Posterior vena cava (tissue), 2 donors: ENCODE data around the gene RPL38. TPM values are rescaled to one million over a fixed set of nuclear protein-coding genes. Genes with fewer than 3 reads are reported as not detected.

Source experiments
- DNase-seq: peaks from one replicate; pipeline ENCODE4 v3.0.0-alpha.2; 2020; ENCODE audit warnings: low spot score
- intact Hi-C, 2 donors: fragments of 100-400 bp; cut with DNase I; formaldehyde crosslinking; loops; one replicate each; pipeline versions ENCODE4 v1.14.1 to v1.14.2; 2022 to 2023
- total RNA-seq, 2 donors: library from RNA; stranded (reverse); fragmentation: NEBNext Ultra II Directional; extraction: Animal tissue kit (Norgen Biotek cat#: 25700); gene quantifications; one replicate each; pipeline ENCODE4 v1.2.1, GENCODE V29; 2021
- donor health status: DM: yes; HTN: yes; CAD: no.
- donor health status: DM: yes; HTN: yes; CAD: no.

Gene RPL38
- total RNA-seq, 2 donors from 2014 or later: 560 to 702 TPM

DNA sequence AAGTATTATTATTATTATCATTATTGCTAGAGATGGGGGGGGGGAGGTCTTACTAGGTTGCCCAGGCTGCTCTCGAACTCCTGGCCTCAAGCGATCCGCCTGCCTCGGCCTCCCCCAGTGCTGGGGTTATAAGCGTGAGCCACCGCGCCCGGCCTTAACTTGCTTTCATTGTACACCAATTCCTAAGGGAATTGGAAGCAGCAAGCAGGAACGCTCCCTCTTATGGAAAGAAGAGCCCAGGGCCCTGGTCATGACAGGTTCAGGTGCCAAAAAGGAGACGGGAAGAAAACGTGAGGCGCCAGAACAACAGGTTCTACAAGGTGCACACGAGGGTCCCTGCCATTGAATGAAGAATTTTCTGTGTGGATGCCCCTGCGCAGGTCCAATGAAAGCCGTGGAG, 540 bp upstream of the RPL38 start:
- no peak for DNase-seq
- intact Hi-C loops: no loop called here

DNA sequence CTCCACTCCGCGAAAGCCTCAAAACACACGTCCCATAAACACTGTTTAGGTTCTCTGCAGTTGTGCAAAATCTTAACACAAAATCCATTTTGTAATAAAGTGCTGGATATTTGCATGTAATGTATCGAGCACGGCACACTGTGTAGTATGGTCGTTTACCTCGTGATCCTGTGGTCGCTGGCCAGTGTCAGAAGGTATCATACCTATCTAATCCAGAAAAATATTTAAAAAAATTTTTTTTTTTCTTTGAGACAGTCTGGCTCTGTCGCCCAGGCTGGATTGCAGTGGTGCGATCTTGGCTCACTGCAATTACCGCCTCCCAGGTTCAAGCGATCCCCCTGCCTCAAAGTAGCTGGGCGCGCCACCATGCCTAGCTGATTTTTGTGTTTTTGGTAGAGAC, 996 bp downstream of the RPL38 start:
- DNase-seq: no peak
- intact Hi-C loops: no loop called here

DNA sequence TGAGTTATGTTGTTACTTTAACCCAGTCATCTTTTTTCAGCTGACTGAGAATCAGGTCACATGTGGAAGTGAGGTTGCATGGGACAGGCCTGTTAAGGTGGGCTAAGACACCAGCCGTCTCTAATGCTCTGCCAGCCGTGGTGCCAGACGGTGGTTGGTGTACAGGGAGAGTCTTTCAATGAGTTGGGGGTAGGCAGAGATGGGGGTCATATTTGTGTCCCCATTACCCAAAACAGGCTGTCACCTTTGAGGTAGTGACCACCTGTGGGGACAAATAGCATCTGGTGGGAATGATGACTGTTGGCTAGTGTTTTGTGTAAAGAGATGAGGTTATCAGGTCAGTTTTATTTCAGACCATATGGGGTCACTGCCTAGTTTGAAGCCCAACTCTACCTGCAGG, 1.8 kb downstream of the RPL38 start:
- intact Hi-C loops: no loop called here
- DNase-seq: no peak

DNA sequence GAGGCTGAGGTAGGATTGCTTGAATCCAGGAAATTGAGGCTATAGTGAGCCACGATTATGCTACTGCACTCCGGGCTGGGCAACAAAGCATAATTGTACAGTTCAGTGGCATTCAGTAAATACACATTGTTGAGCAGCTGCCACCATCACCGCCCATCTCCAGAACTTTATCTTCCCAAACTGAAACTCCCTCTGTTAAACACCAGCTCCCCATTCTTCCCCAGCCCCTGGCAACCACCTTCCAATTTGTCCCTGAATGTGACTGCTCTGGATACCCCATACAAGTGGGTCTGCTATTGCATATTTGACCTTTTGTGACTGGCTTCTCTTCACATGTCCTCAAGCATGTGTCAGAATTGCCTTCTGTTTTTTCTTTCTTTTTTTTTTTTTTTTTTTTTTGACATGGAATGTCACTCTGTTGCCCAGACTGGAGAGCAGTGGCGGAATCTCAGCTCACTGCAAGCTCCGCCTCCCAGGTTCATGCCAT, 2.9 kb downstream of the RPL38 start:
- intact Hi-C loops: no loop called here
- no peak for DNase-seq

DNA sequence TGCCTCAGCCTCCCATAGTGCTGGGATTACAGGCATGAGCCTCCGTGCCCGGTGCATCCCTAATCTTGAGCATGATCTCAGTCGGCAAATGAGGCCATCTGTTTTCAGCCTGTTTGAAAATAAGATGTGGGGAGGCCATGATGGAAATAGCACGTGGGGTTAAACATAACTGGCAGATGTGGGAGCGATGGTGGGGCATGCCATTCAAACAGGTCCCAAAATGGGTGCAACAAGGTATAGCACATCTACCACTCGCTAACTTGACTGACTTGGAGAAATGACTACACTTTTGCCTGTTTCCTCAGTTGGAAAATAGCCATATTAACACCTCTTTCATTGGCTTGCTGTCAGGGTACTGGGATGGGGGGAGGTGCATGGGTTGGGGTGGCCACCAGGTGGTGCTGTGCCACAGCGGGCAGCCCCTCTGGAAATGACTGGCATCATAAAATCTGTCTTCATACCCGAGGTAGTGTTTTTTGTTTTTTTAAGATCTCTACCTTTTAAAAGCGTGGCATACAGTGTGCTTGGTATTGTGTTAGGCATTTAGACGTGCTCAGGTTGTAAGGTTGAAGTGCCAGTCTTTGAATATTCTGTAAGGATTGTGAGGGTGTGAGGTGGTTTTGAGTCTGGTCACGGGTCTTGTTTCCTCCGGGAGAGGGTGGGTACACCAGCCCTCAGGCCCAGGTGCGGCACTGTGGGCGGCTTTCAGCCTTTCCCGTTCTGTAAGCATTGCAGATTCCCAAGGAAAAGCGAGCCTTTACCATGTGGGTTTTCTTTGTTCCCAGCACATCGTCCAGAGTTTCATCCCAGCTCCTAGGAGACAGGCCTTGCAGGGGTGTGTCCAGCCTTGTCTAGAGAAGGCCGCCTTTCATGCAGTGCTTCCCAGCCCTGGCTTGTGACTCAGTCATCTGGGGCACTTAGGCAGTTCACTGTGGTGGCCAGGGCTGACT, 7.0 kb downstream of the RPL38 start:
- peak; percentile 90 for DNase-seq
- intact Hi-C loops: loop anchor here in 1 of 2 donors (10.0 kb wide), 1 partner anchor 244 kb away; no protein-coding TSS in a partner anchor

DNA sequence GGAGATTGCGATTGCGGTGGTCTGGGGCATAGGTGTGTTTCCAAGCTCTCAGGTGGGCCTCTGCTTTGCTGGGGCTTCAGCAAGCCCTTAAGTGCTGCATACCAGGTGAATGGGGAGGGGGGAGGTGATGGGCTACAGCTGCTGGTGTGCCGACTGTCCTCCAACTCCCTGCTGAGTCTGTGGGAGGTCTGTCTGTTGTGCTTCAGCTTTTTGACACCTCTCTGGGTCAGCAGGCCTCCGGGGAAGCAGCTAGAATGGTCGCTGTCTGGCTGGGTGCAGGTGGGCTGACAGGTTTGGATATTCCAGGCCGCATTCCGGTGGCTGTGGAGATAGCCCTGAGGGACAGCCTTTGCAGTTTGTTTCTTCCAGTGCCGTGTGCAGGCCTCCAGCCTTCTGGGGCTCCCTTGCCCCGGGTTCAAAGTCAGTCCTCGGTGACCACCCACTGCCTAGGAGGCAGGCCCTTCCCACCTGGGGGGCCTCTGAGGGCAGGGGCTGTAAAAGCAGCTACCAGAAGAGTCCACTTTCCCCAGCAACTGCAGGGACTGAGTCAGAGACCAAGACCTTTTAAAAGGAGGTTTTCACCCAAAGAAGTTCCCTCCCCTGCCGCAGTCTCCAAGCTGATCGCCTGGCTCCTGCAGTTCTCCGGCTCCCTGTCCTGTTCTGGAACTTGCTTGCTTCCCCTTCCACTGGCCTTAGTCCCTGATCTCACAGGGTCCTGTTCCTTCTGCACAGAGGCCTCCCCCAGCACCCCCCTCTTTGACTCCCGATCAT, 7.8 kb downstream of the RPL38 start:
- DNase-seq: no peak
- intact Hi-C loops: loop anchor here in 1 of 2 donors (10.0 kb wide), 1 partner anchor 243 kb away; no protein-coding TSS in a partner anchor

DNA sequence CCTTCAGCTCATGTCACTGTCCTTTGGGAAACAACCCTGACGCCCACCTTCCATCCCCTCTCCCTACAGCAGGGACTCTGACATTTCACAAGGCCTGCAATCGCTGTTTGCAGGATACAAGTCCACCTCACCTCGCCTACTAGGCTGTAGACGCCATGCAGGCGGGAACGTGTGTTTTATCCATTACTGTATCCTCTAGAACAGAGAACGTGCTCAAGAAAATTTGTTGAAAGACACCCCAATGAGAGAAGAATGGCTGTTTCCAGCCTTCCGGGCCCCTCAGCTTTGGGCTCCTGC, 8.4 kb downstream of the RPL38 start:
- intact Hi-C loops: loop anchor here in 1 of 2 donors (10.0 kb wide), 1 partner anchor 243 kb away; no protein-coding TSS in a partner anchor
- no peak for DNase-seq

DNA sequence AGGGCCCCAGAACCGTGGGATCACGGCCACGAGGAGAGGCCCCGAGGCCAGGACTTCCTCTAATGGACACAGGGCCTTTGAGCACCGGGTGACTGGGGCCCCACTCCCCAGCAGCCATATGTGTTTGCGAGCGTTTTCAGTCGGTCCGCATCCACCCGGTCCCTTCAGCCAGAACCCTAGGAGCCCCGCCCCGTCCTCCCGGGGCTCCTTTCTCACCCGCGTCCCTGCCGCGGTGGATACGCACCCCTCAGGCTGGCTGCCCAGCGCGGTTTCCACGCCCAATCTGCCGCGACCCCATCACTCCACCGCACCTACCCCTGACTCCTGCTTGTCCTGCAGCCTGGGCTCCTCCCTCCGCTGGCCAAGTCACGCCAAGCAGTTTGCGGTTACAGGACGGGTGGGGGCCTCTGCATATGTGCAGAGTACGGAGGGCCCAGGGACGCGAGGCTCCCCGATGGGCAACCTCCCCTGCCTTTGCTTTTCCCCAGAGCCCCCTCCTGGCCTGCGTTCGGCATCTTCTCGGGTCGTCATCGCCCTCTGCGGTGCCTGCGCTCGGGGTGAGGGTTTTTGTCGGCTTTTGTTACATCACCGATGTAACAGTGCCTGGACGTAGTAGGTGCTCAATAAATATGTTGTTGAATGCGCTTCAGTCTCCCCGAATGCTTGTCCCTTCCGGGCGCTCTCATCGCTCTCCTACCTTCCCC, 8.9 kb downstream of the RPL38 start:
- intact Hi-C loops: loop anchor here in 1 of 2 donors (10.0 kb wide), 1 partner anchor 242 kb away; no protein-coding TSS in a partner anchor
- no peak for DNase-seq

DNA sequence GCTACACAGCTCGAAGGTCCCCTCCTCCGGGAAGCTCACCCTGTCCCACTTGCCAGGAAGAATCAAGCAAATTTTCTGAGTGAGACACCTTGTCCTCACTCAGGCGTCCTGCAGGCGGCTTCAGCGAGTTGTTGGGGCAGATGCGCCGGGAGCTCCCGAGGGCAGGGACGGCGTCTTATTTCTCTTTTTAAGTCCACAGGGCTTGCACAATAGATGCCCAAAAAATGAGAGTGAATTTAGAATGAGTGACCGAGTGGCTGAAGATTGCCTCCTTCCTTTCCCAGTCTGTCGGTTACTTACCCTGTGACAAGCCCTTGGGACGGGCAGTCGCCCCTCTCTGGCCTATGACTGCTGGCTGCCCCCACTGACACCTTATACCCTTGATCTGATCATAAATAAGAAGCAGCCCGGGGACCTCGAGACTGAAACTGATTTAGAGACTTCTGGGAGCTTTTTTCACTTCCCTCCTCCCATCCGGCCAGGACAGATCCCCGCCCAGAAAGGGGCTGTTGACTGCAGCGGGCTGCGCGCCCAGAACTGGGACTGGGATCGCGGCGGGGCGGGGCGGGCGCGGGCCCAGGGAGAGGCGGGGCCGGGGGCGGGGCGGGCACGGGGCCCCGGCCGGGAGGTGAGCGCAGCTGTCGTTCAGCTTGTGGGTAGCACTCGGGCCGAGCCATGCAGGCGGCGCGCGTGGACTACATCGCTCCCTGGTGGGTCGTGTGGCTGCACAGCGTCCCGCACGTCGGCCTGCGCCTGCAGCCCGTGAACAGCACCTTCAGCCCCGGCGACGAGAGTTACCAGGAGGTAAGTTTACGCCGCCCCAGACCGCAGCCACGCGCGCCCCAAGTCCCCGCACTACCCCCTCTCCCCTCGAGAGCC, 9.7 kb downstream of the RPL38 start, which contains the start of gene TTYH2:
Gene TTYH2 (plus strand): TSS at position 659 of the 879 bp plus-strand sequence. CDS start 17 bp downstream, at position 676.
- intact Hi-C loops: loop anchor here in 1 of 2 donors (10.0 kb wide), 1 partner anchor 242 kb away; no protein-coding TSS in a partner anchor
- peak; percentile 95 for DNase-seq

DNA sequence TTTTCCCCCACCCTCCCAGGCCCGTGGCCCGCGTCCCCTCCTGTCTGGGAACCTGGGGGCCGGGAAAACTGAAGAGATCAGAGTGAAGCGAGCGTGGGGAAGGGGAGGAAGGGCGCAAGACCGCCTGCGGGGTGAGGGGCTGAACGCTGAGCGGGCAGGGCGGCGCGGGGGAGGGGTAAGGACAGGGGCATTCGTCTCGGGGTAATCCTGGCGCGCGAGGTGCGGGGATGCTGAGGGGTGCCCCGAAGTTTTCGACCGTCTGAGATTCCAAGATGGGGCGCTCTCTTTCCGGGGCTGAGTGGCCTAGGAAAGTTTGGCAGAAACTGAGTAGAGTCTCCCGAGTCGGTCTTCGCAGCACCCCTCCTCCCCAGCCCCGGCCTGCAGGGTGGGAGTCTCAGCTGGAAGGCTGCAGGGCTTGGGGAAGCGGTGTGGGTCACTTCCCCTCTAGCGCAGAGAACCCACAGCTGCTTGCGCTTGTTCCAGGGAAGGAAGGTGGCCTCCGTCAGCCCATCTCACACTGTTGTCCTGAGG, 10.4 kb downstream of the RPL38 start:
- intact Hi-C loops: loop anchor here in 1 of 2 donors (10.0 kb wide), 1 partner anchor 241 kb away; no protein-coding TSS in a partner anchor
- peak; percentile 87 for DNase-seq

DNA sequence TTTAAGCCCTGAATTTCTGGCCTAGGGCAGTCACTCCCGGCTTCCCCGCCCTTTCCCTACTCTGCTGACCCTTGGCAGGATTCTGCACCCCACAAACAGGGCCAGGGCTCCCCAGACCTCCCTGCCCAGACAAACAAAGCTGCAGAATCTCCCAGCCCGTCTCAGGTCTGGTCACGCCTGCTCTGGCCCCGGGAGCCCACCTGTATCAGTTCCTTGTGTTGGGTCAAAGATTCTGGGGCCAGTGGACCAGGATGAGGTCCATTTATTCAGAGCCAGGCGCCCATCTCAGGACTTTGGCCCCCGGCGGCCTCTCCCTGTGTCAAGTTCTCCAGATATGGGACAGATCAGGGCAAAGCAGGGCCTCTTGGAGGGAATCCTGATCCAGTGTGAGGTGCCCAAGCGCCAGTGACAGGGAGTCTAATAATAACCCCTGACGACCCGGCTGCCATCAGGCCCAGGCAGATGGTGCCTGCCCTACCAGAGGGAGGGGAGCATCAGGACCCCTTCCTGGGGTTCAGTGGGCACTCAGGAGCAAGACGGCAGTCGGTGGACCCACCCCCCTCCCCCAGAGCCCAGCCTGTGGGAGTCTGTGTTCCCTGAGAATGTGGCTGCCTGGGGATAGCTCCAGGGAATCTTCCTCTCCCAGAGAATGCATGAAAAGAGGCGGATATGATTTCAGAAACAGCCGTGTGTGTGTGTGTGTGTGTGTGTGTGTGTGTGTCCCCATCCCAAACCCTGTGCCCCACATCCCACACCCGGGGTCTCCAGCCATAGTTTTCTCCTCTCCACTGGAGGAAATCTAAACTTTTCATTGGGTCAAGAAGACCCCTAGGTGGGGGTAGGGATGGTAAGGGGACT, 11.2 kb downstream of the RPL38 start:
- DNase-seq: no peak
- intact Hi-C loops: loop anchor here in 1 of 2 donors (10.0 kb wide), 1 partner anchor 240 kb away; no protein-coding TSS in a partner anchor

DNA sequence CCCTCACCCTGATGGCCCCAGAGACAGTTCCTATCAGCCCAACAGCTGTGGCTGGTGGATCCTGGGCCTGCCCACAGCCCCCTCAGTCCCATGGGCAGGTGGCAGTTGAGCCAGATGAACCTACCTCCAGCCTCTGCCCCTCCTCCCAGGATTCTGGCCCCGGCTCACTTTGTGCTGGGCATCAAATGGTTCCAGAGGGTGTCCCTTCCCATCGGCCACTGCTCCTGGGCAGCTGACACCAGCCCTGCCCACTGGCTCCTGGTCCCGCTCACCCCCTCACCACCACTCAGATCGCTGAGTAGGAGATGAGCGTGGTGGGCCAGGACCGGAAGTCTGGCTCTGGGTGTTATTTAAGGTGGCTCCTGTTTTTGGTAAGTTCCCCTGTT, 11.9 kb downstream of the RPL38 start:
- DNase-seq: no peak
- intact Hi-C loops: loop anchor here in 1 of 2 donors (10.0 kb wide), 1 partner anchor 239 kb away; no protein-coding TSS in a partner anchor

DNA sequence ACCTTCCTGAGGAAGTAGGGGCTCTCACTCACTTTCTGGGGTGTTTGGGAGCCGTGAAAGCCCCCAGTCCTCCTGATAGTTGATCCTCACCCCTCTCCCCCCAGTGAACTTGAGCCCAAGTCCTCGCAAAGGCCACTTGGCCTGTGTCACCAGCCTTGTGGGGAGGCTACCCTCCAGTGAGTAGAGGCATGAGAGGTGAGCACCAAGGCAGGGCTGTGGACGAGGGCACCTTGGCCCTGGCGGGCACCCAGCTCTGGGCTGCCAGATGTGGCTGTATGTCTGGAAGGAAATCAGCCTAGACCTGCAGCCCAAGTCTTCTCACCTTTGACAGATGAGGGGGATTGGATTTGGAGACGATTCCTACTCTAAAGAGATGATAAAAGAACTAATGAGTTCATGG, 13.0 kb downstream of the RPL38 start:
- intact Hi-C loops: loop anchor here in 1 of 2 donors (10.0 kb wide), 1 partner anchor 238 kb away; no protein-coding TSS in a partner anchor

DNA sequence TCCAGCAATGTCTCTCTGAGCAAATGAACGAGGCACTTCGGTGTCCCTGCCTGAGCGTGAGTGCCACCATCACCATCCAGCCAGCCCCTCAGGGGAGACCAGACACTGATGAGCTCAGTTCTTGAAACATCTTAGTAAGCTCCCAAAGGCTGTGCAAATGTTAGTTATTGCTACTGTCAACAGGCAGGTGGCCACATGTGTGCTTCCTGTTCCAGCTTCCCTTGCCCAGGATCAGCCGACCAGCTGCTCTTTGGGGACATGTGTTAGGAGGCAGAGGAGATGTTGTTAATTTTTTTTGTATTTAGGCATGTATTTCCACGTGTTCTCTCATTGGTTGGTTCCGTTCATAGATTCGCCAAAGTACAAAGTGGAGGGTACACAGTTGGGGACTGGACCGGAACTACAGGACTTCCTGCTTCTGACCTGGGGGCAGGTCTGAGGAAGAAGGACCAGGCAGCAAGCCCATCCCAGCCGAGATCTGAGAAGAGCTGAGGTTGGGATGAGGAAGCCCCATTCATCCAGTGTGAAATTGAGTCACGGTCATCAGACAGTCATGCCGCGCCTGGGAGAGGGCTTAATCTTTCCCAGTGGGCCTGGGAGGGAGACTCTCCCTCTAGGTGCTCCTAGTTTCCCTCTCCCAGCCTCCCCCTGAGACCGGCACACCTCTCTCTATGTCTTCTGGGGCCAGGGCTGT, 13.7 kb downstream of the RPL38 start:
- intact Hi-C loops: loop anchor here in 1 of 2 donors (10.0 kb wide), 1 partner anchor 238 kb away; no protein-coding TSS in a partner anchor

More for the DNA sequence above, 13.0 kb downstream of the RPL38 start:
- DNase-seq: no peak

DNA sequence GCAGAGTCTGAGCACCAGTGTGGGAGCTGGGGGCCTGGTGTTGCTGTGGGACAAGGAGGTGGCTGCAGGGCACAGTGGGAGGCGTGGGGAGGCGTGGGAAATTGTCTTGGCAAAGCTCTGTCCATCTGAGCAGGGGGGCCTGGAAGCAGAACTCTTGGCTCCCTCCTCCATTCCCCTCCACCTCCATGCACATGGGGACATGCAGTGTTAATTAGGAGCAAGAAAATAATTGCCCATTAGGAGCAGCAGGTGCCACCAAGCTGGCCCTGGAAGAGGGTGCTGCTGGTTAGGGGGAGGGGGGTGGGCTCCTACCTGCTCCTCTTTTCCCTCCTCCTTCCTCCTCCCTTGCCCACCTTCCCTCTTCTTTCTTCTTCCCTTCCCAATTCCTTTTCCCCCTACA, 14.4 kb downstream of the RPL38 start:
- intact Hi-C loops: loop anchor here in 1 of 2 donors (10.0 kb wide), 1 partner anchor 237 kb away; no protein-coding TSS in a partner anchor
- no peak for DNase-seq

More for the DNA sequence above, 13.7 kb downstream of the RPL38 start:
- DNase-seq: no peak

DNA sequence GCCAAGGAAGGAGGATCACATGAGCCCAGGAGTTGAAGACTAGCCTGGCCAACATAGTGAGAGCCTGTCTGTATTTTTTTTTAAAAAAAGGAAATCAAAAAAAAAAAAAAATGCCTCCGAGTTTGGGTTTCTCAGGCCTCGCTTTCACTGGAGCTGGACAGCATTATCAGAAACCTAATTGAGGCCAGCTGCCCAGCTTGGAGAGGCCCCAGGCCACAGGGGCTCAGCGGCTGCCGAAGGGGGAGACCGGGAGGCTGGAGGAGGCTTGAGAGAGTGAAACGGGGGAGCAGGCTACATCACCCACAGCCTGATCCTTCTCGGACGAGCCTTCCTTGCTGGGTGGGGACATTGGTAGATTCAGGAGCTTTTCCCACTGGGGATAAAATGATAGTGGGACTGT, 15.0 kb downstream of the RPL38 start:
- no peak for DNase-seq

More for the DNA sequence above, 15.0 kb downstream of the RPL38 start:
- intact Hi-C loops: loop anchor here in 1 of 2 donors (10.0 kb wide), 1 partner anchor 236 kb away; no protein-coding TSS in a partner anchor
